GM18519 (cell line): ENCODE results near the gene TSSK2.

Experiments used
- ATAC-seq: cut with Tn5 transposase; IDR thresholded peaks from one replicate; pipeline ENCODE4 v1.9.1; 2021; ENCODE audit warnings: mild to moderate bottlenecking, moderate library complexity; ENCODE audit not compliant: unreplicated experiment, low FRiP score

TSSK2 gene

DNA sequence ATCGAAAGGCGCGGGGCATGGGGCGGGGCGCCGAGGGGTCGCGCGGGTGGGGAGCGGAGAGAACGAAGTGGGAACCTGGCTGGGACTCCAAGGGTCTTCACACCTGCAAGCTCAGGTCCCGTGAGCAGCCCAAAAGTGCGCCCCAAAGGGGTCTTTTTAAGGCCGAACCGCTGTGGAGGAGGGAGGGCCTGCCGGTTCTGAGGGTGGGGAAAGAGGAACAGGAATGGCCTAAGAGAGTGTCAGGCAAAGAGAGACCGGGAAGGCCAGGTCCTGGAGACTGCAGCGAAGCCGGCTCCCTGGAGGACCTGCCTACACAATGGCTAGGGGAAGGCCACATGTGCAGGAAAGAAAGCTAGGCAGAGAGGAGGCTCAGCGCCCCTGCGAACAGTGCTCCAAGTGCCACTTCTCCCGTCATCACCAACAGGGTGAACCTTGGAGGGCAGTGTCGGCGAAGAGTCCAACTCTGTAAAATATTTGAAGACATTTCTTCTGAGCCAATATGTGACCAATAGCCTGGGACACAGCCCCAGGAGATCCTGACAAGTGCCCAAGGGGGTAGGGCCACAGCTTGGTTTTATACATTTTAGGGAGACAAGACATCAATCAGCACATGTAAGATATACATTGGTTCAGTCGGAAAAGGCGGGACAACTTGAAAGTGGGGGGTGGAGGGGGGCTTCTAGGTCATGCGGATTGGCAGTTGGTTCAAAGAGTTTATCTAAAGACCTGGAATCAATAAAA is 8.2 kb upstream of the TSSK2 start:
- no peak for ATAC-seq

DNA sequence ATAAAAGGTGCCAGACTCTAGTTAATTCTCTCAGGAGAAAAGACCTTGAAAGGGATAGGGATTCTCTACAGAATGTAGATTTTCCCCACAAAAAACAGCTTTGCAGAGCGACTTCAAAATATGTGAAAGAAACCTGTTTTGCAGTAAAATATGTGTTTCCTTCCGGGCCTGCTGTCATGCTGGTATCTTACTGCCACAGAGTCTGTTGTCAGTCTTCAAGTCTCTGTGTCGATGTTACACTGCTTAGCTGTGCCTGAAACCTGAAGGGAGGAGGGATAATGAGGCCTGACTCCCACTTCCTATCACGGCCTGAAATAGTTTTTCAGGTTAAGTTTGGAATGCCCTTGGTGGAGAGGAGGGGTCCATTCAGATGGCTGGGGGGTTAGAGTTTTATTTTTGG is 7.2 kb upstream of the TSSK2 start:
- no peak for ATAC-seq

DNA sequence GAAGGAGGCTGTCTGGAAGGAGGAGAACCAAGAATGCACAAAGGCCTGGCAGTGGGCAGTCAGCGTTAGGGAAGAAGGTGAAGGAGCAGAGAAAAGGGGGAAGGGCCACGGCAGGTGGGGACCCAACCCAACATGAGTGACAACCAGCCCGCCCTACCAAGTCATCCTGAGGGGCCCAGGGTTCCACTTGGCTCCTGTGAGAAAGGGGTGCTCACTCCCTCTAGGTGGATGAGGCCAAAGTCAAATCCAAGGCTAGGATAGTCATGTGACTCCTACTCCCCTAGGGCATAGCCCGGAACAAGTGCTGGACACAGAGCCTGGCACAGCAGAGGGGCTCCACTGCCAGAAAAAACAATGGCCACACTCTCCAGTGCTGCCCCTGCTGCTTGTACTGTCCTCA is 6.7 kb upstream of the TSSK2 start:
- ATAC-seq = no peak

DNA sequence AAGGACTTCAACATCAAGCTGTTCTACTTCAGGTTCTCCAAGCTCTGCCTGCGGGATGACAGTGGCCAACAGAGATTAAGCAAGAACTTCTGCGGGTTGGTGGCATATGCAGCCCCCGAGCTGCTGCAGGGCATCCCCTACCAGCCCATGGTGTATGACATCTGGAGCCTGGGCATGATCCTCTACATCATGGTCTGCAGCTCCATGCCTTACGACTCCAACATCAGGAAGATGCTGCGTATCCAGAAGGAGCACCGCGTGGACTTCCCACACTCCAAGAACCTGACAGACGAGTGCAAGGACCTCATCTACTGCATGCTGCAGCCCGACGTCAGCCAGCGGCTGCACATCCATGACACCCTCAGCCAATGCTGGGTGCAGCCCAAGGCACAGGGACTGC is 6.1 kb upstream of the TSSK2 start:
- no peak for ATAC-seq

DNA sequence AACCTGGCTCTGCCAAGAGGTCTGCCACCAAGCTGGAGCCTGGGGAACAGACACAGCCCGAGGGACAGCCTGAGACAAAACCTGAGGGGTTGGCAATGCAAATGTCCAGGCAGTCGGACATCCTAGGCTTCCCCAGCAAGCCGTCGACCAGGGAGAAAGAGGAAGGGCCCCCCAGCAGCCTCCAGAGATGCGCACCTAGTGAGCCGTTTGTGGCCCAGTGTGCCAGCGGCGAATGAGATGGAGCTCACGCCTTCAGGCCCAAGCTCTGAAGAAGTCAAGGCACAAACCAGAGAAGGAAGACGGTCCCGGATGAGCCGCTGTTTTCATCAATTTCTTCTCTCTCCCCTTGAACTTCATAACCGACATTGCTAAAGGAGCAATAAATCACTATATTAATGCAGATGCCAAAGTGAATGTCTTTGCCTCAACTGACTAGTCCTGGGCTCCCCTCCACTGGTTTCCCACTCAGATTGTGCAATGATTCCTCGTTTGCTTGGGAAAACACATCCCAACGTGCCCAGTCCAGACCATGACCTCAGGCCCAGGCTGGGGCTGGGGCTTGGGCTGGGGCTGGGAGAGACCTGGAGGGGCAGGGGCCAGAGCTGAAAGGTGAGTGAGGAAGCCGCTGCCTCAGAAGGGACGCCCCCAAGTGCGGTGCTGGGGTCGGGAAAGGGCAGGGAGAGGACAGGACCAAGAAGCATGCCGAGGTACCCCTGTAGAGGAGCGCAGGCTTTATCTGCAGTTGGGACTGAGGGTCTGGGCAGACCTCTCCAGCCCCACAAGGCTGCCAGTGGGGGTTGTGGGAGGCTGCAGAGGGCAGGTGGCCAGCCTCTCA is 5.4 kb upstream of the TSSK2 start:
- ATAC-seq = no peak

DNA sequence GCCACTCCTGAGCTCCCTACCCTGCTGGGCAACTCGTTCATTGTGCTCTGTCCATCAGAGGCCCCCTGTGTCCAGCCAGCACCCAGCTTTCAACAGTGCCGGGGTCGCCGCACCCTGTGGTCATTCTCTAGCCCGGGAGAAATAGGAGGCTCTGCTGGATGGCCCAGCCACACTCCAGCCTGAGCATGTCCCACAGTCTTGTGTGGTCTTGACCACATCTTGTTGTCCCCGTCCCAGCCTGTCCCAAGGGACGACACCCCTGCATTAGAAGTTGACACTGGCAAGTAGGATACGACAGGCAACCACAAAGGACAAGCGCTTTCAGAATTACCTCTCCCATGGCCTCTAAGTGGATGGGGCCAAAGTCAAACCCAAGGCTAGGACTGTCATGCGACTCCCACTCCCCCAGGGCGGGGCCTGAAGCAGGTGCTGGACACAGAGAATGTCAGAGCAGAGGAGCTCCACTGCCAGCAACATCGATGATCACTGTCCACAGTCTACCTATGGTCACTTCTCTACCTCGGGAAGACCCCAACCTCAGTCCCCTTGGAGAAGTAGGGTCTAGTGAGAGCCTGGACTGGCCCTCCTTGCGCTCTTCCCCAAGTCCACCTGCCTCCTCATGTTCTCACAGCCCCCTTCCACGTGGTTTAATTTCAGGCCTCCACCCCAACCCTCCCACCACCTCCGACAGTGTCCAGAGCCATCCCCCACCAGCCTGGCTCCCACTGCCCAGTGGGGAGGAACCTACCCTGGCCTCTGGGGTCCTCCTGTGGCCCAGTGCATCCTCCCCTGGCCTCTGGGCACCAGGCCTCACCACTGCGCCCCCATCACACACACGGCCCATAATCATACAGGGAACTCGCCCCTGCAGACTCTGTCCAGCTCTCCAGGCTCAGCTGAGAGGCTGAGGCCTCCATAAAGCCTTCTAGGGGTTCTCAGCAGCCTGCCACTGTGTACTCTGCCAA is 4.5 kb upstream of the TSSK2 start:
- ATAC-seq = no peak

DNA sequence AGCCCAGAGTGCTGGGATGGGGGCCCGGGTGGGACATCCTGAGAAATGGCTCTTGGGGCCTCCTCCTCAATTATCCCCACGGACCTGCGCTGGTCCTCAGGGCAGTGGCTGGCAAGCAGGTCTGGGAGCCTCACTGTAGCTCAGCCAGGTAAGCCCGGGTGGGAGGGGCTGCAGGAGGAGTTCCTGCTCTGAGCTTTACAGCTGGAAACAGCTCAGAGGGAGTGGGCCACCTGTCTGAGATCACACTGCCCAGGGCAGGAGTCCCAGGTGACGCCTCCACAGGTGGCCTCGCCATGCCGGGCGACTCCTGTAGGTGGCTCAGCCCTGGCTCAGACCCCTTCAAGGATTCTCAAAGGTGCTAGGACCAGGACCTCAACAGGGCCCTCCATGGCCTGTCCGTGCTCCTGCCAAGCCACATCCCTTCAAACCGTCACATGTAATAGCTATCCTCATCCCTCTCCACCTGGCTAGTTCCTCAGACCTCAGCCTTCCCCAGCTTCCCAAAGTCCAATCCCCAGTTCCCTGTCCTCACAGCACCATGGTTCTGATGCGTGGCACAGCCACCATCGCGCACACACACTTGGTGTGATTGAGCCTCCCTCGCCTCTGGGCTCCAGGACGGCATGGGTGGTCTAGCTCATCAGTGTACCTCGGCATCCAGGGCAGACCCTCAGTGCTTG is 3.6 kb upstream of the TSSK2 start:
- no peak for ATAC-seq

DNA sequence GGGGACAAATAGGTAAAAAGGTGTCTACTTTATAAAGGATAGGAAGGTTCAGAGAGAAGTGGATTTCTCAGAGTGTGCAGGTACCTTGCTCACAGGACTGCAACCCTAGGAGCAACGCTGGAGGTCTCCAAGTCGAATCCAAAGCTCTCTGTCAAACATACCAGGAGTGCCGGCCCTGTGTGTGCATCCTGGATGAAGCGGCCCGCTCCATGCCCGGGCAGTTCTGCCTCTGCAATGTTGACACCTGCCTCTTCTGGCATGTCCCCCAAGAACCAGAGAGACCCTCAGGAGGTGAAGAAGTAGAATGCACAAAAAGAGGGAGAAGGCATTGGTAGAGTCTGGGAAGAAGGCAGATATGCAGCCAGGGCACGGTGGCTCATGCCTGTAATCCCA is 3.1 kb upstream of the TSSK2 start:
- no peak for ATAC-seq

DNA sequence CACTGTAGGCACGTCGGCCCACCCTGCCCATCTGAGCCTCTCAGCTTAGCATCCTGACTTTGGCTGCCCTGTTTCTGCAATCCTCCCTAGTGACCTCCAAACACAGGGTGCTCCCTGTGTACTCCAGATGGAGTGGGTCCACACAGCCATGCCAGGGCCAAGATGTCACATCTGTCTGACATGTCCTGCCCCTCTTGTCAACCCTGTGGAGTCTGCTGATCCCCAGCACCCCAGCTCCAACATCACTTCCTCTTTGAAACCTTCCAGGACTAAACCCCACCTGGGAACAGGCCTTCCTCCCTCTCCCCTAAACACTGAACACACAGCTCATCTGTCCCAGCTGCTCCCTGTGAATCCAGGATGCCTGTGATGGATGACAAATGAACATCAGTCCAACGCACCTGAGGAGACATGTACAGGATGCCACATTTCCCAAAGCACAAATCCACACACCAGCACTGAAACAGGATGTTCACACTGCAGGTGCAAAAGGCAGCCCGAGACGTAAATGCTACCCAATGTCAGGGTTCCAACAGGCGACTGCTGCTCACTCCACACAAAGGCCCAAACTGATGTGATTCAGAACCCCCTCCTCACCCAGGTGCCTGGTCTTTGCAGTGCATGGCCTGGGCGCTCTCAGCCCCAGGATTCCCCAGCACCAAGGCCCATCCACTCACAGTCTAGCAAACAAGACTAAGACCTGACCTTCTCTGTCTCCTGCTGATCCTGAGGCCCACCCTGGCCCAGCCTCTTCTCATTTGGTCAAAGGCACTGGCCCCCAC is 2.0 kb upstream of the TSSK2 start:
- no peak for ATAC-seq

DNA sequence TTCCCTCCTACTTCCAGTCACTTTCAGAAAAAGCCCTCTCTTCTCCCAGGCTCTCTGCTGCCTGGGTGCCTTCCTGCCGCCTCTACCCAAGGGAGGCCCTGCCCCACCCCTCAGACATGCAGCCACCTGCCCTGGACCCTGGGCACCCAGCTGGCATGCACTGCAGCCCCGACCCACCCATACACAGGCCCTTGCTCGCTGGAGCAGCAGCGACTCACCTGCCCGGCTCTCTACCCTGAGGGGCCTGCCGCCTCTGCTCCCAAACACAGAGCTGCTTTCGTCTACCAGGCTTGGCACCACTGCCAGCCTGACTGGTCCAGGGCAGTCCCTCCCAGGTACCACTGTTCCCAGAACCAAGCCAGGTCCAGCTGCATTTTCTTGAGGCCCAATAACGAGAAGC is 1.2 kb upstream of the TSSK2 start:
- no peak for ATAC-seq

DNA sequence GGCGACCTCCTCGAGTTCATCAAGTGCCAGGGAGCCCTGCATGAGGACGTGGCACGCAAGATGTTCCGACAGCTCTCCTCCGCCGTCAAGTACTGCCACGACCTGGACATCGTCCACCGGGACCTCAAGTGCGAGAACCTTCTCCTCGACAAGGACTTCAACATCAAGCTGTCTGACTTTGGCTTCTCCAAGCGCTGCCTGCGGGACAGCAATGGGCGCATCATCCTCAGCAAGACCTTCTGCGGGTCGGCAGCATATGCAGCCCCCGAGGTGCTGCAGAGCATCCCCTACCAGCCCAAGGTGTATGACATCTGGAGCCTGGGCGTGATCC is 542 bp downstream of the TSSK2 start:
- ATAC-seq = no peak

DNA sequence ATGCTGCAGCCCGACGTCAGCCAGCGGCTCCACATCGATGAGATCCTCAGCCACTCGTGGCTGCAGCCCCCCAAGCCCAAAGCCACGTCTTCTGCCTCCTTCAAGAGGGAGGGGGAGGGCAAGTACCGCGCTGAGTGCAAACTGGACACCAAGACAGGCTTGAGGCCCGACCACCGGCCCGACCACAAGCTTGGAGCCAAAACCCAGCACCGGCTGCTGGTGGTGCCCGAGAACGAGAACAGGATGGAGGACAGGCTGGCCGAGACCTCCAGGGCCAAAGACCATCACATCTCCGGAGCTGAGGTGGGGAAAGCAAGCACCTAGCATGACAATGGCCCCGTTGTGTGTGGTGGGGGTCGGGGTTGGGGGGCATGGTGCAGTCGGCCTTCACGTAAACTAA is 1.0 kb downstream of the TSSK2 start:
- ATAC-seq = no peak

DNA sequence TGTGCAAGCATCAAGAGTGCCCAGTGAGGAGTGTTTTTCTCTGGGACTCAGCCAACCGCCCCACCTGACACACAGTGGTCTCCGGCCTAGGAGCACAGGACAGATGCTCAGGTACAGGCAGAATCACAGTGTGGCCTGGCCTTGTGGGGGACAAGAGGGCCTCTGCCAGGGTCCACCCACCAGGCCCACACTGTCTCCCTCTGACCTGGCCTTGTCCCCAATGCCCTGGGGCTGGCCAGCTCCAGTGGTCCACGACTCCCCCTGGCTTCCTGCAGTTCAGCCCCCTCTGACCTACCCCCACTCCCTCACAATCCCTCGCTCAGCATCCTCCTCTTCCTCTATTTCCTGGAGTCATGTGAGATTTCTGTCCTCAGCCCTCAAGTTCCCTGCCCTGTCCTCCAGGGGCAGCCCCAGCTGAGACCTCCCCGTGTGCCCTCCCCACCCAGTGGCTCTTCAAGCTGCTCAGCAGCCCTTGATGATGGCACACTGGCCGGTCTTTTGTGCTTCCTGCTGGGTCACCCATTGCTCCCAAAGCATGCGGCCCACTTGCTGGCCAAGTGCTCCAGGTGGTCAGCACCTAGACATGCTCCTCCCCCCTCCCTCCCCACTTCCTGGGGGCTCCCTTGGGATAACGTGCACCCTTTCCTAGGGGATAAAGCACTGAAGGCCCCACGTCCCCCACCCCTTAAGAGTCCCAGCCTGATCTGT is 1.7 kb downstream of the TSSK2 start:
- no peak for ATAC-seq

DNA sequence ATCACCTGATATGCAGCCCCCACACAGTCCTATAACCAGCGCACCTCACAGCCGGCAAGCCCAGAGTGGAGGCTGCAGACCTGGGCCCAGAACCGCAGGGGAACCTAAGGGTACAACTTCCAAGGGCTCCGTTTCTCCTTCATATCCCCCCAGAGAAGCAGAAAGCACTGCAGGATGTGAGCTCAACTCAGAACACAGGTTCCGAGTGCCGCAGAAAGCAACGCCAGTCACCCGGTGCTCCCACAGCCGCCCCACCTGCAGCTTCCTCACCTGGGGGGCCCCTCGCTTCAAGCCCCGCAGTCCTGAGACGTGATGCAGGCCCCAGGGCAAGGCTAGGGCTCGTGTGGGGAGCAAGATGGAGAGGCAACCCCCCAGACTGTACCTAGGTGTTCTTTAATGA is 2.5 kb downstream of the TSSK2 start:
- no peak for ATAC-seq

DNA sequence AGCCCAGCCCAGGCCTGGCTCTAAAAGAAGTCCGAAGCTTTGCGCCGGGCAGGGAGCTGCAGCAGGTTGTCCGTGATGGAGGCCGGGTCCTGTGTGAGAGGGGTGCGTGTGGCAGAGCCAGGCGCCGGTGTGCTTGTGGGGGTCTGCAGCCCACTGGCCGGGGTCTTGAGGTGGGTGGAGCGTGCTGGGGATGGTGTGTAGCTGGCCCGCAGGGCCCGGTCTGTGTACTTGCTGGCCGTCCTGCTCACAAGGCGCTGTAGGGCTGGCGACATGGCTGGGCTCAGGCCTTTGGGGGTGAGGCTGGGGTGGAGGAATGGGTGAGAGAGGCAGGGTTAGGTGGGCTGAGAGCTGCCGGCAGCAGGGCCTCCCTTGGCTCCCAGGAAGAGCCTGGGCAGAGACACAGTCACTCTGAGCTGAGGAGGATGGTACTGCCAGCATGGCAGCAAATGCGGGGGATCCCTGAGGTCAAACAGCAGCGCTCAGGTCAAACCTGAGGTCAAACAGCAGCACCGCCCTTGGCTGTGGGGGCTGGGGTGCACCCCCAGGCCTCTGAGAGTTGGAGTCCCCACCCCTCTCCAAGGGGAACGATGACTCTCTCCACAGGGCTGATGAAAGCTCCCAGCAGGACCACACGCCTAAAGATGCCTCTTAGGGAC is 3.2 kb downstream of the TSSK2 start:
- ATAC-seq = no peak

DNA sequence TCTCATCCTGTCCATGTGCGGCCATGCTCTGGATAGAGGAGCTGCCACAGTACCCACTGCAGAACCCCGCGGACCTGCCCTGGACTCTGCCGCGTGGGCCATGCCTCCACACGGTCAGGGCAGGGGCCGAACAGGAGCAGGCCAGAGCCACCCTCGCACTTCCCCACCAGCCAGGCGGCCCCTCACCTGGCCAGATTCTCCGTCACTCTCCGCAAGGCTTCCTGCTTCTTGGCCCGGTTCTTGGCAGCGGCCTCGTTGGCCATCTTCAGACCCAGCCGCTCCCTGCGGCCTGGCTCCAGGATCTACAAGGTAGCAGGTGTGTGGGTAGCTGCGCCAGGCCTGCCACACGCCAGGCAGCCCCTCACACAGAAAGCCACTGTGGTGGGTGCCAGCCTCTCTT is 3.8 kb downstream of the TSSK2 start:
- no peak for ATAC-seq

DNA sequence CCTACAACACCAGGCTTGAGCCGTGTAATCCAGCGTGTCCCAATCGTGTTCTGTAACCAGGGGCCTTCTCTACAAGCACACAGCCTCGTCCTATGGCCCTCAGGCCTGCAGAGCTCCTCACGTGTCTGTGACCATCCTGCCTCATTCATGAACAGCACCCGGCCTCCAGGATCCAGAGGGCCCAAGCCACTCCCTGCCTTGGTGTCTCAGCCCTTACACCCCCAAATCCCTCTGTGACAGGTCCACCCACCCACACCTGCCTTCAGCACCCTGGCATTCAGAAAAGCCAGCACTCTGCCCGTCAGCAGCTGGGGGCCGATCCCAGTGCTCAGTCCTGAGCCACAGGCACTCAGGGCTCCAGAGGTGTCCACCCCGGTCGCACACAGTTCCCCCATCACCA is 5.8 kb downstream of the TSSK2 start:
- no peak for ATAC-seq

DNA sequence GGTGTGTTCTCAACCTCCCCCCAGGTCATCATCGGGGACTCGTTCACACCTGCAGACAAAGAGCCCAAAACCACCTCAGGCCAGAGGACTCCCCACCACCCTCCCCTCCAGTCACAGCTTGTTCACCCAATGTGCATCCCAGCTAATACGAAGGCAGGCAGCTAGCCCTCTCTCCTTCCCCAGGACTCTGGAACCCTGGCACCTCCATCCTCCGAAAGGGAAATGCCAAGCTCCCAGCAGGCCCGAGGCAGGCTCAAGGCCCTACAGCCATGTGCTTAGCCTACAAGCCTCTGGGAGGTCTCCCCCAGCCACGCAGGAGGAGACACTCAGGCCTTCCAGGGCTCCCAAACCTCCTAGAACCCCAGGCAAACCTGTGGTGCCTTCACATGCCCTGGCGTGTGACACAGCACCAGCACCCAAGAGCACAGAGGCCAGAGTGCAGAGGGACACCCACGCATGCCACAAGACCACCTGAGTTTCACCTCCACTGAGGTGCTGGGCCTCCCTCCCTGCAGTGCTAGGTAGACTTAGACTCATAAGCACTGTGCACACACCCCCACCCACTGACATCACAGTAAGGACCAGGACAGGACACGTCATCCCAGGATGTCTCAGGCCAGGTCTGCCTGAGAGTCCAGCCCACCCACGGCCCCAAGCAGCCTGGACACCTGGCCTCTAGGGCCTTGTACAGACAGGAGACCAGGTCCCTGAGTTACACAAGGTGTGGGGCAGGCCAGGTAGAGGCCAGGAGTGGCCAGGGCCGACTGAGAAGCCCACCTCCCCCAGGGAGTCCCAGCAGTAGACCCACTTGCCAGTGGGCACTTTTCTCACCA is 6.5 kb downstream of the TSSK2 start:
- ATAC-seq = no peak
